GM18909 (cell line): ENCODE data around the gene SLC25A39.
A peak's percentile ranks its signal among the peaks of the same experiment; 100 is the strongest.
"Not testable (repeated sequence)": the region's sequence is repeated elsewhere in the genome, so short reads cannot be mapped to it uniquely, and the experiment has no call there.

Experiments used
- ATAC-seq: cut with Tn5 transposase; IDR thresholded peaks from one replicate; pipeline ENCODE4 v1.9.1; 2021; ENCODE audit warnings: mild to moderate bottlenecking; ENCODE audit not compliant: unreplicated experiment, poor library complexity

The SLC25A39 gene, protein sequence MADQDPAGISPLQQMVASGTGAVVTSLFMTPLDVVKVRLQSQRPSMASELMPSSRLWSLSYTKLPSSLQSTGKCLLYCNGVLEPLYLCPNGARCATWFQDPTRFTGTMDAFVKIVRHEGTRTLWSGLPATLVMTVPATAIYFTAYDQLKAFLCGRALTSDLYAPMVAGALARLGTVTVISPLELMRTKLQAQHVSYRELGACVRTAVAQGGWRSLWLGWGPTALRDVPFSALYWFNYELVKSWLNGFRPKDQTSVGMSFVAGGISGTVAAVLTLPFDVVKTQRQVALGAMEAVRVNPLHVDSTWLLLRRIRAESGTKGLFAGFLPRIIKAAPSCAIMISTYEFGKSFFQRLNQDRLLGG

DNA sequence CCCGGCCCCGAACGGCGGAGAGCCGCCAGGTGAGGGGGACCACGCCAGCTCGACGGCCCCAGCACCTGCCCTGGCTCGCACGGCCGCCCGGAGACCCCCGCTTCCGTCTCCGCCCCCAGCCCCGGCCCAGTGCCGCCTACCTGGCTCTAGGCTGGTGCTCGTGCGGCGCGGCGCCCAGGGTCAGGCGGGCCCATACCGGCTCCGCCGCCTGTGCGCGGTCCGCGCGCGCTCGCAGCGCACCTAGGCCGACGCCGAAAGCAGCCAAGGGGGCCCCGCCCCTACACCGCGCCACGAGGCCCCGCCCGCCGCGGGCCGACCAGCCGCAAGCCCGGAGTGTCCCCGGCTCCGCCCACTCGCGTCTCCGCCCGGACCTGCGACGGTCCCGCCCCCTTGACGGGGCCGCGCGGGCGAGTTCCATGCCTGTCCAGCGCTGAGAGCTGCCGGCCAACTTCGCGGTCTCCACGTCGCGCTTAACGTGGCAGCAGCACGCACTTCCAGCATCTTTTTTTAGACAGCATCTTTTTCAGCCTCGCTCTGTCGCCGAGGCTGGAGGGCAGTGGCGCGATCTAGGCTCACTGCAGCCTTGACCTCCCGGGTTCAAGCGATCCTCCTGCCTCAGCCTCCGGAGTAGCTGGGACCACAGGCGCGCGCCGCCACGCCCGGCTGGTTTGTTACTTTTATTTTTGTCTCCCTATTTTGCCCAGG is at the start of gene SLC25A39:
Gene SLC25A39, minus strand, starts transcription at position 253 of the 705 bp plus-strand sequence. CDS start 1,261 bp downstream, outside the sequence.
- peak; percentile 72 for ATAC-seq

DNA sequence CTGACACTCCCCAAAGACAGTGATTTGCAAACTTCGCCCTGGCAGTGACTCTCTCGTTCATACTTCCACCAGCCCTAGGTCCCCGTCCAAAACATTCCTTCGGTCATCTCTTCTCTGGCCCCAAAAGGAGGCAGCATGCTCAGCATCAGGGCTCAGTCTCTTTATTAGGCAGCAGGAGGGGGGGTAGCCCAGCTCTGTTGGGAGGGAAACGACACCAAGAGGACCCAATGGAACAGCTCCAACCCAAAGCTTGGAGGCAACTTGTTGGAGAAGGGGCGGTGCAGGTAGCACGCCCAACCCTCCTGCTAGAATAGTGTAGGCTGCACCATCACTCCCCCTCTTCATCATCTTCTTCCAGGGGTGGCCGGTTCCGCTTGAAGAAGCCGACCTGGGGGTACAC is 47.4 kb upstream of the SLC25A39 start:
- ATAC-seq: no peak

DNA sequence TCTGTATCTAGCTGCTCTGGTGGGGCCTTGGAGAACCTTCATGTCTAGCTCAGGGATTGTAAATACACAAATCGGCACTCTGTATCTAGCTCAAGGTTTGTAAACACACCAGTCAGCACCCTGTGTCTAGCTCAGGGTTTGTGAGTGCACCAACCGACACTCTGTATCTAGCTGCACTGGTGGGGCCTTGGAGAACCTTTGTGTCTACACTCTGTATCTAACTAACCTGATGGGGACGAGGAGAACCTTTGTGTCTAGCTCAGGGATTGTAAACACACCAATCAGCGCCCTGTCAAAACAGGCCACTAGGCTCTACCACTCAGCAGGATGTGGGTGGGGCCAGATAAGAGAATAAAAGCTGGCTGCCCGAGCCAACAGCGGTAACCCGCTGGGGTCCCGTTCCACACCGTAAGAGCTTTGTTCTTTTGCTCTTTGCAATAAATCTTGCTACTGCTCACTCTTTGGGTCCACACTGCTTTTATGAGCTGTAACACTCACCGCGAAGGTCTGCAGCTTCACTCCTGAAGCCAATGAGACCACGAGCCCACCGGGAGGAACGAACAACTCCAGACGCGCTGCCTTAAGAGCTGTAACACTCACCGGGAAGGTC is 44.9 kb upstream of the SLC25A39 start:
- ATAC-seq: not testable (repeated sequence)

DNA sequence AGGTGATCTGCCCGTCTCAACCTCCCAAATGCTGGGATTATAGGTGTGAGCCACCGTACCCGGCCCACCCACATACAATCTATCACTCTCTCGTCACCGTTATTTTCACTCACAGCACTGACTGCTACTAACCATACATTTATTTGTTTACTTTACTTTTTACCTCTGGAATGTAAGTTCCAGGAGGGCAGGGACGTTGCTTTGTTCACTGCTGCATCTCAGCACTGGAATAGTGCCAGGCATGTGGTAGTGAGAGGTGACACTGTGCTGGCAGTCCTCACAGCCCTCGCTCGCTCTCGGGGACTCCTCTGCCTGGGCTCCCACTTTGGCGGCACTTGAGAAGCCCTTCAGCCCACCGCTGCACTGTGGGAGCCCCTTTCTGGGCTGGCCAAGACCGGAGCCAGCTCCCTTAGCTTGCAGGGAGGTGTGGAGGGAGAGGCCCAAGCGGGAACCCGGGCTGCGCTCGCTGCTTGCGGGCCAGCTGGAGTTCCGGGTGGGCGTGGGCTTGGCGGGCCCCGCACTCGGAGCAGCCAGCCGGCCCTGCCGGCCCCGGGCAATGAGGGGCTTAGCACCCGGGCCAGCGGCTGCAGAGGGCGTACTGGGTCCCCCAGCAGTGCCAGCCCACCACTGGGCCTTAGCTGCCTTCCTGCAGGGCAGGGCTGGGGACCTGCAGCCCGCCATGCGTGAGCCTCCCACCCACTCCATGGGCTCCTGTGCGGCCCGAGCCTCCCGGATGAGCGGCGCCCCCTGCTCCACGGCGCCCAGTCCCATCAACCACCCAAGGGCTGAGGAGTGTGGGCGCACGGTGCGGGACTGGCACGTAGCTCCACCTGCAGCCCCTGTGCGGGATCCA is 44.0 kb upstream of the SLC25A39 start:
- ATAC-seq: not testable (repeated sequence)

DNA sequence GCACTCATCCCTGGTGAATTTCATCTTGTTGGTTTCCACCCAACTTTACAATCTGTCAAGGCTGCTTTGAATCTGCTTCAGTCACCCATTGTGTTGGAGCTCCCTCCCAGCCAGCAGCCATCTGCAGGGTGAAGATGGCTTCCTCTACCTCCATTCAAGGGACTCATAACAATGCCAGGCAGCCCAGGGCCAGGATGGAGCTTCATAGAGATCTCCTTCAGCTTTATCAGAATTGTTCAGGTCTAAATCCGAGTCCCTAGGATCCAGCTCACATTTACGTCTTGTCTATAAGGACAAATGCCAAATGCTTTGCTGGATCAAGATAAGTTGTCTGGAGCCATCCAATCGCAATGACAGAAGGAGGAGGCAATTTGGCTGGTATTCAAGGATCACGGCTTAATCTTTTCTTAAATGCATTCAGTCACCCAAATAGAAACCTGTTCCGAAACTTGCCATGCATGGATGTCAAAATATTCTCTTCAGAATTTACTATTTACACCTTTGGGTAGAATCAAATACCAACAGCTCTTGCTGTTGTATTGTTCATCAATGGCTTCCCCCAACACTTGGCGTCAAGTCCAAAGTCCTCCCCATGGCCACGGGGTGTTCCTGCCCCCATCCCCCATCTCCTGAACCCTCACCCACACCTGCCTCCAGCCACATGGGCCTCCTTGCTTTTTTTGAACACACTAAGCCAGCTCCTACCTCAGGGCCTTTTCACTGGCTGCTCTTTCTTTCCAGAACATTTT is 42.8 kb upstream of the SLC25A39 start:
- ATAC-seq: no peak

DNA sequence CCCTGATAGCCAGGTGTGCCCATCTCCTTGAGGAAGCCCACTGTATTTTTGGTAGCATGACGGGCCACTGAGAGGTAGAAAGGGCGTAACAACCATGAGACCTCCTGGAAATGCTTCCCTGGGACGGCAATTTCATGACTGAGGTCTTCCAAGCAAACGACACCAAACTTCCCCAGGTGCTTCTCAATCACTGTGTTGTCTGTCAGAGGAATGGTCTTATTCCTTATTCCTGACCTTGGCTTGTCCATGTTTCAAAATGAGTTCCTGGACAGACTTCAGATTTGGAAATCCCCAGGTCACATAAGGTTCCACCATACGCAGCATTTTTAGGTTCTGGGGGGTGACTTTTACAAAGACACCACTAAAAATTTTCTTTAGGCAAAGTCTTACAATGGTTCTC is 40.4 kb upstream of the SLC25A39 start:
- not testable (repeated sequence) for ATAC-seq

DNA sequence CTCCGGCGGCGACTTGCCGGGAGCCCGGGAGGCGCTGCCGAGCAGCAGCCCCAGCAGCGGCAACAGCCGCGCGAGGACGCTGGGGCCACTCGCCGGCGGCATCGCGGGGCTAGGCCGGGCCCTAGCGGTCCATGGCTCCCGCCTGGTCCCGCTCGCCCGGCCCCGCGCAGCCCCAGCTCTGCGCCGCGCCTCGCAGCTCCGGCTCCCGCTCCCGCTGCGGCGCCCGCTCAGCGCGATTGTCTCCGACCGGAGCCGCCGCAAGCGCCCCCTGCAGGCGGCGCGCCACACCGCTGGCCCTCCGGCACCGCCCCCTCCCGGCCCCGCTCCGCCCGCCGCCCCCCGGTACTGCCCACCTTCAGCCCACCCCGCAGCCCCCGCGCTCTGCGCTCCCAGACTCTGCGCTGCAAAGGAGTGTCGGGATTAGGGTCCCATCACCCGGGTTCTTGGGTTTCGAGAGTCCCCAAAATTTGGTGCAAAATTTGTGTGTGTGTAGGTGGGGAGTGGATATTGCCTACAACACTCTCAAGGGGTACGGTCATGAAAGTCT is 39.1 kb upstream of the SLC25A39 start, which contains the start of gene FAM171A2:
Gene FAM171A2, minus strand, starts transcription at position 241 of the 547 bp plus-strand sequence. Its CDS starts 139 bp downstream, at position 102.
- peak; percentile 54 for ATAC-seq

DNA sequence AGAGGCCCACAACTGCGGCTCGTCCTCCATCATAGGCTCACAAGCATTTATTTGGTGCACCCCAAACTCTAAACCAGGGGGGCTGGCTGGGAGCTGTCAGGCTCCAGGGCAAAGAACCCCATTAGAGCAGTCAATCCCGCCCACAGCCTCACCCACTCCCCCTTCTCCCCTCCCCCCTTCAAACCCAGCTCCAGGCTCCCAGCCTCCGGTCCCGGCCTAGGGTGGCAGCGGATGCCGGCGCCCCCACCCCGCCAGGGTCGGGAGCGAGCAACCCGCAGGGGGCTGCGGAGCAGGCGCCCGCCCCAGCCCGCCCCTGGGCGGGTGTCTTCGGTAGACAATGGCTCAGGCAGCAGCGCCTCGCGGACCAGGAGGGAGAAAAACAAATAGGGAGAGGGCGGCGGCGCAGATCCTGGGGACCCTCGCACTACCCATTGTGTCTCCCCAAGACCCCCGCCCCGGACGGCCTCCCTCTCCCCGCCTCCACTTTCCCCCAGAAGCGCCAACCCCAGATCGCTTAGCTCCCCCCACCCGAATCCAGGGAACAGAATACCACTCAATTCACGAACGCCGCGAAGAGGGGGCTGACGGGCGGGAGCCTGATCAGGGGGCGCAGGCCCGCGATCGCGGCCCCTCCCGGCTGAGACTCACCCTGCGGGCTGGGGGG is 38.5 kb upstream of the SLC25A39 start:
- no peak for ATAC-seq

DNA sequence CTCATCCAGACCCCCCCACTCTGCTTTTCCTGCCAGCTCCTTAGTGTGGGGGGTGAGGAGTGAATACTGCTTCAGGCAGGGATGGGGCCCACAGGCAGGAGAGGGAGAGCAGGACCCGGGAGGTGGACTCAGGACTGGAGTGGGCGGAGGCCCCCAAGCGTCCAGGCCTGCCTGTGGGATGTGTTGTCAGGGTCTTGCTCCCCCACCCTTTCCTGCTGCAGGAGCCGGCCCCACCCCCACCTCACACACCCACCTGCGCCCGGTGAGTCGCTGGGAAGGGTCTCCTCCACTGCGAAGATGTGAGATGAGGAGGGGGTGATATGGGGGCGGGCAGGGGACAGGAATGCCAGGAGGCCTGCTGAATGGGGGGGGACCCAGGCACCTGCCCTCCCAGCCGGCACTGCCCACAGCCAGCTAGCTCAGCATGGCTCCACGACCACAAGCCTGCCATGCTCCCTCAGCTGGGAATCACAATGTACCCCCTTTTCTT is 37.9 kb upstream of the SLC25A39 start:
- no peak for ATAC-seq

DNA sequence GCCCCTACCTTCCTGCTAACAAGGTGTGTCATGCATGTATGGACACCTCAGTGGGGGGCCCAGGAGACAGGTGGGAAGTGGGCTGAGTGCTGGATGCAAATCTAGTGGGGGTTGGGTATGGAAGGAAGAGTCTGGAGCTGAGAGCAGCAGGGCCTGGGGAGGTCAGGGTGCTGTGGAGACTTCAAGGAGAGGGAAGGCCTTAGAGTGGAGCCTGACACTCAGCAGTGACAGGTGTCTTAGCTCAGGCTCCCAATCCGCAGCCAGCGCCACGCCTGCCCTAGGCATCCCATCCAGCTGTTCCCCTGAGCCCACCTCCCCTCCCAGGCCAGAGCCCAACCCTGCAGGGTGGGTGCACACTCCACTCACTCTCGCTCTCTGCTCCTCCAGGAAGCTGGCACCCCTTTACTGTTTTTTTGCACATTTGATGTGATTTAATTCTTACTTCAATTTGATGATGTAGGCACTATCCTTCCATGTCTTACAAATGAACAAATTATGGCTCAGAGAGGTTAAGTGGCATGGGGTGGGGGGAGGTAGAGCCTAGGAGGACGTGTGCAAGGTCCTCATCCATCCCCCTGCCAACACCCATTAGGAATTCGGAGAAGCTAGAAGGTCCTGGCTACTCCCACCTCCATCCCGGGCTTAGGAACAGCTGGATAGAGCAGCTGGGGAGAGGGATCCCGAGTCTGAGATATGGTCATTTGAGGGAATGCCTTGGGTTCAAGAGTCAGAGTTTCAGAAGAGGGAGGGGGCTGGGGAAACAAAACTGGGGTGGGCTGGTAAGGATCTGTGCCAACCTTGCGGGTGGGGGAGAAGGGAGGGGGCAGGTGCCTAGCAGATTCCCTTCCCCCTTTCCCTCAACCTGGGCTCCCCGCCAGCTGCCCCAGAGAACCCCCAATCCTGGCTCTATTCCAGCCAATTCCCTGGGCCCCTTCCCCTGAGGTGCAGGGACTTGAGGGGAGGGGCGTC is 37.0 kb upstream of the SLC25A39 start:
- ATAC-seq: no peak

DNA sequence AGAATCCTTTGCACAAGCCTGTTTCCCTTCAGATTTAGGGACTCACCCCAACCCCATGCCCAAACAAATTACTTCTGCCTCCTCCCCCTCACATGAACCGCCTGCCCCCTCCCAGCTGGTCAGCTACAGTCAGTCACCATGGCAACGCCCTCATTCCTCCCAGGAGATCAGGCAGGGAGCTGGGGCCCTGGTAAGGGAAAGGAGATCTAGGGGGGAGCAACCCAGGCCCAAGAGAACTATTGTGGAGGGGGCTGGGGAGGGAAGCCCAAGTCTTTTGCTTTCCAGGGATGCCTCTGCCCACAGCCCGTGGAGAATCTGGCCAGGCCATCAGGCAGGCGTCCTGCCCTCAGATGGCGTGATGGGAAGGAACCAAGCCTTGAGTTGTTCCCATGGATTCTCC is 36.2 kb upstream of the SLC25A39 start:
- ATAC-seq: no peak

DNA sequence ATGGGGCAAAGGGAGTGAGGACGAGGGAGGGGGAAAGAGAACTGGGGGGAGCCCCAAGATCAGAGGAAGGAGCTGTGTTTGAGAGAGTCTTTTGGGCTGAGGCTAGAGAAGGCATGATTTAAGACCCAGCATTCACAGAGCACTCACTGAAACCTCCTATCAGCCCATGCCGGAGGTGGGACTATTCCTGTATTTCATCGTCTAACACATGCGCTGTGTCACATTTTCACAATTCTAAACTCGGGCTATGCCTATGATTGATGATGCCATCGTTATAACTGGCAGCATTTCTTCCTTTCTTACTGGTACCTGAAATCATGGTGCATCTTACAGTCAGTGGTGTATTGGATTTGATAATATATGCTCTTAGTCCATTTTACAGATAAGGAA is 35.5 kb upstream of the SLC25A39 start:
- no peak for ATAC-seq

DNA sequence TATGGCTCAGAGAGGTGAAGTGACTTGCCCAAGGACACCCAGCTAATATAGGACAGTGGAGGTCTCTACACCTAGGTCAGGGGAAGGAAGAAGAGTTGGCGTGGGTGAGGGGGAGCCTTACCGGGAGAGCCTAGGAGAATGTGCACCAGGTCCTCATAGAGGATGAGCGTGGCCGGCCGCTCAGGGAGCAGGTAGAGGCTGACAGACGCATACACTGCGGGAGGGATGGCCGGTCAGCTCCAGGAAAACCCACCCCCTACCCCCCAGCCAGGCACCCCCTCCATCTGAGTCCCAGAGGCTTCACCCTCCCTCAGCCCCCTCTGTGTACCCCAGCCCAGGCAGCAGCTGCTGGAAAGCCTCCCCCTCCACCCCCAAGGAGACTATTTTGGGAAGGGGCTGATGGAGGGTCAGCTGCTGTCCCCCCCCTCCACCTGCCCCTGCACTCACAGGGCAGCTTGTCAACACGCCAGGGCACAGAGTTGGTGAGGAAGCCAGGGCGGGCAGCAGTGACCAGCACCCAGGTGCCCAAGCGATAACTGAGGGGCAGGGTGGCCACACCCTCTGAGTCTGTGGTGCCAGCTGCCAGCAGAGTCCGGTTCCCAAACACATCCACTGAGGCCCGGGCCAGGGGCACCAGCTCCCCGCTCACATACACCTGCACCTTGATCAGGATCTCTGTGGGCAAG is 35.0 kb upstream of the SLC25A39 start:
- no peak for ATAC-seq

DNA sequence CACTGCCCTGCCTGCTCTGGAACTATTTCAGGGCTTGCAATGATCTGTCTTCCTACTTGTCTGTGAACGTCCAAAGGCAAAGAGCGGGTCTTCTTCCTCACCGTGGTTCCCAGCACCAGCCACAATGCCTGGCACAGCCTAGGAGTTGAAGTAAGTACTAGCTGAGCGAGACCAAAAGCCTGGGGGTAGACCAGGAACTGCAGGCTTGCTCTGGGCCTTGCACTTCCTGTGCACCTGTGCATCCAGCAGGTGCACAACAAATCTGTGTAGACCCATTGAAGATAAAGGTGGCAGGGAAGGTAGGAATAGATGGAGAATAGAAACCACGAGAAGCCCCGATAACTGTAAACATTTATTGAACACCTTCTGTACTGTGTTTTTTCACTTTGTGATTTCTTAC is 34.4 kb upstream of the SLC25A39 start:
- ATAC-seq: no peak

DNA sequence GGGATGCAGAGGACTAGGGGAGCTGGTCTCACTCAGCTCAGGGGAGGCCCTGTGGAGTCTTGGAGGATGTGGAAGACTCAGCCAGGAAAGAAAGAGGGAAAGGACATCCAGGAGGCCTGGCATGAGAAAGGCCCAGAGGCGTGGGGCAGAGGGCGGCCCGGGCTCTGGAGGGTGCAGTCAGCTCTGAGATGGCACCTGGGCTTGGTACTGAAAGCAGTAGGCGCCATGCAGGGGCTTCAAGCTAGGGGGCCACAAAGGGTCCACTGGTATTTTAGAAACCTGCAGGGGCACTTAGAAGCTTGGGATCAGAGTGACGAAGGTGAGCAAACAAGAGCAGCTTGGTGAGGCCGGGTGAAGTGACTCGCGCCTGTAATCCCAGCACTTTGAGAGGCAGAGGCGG is 33.4 kb upstream of the SLC25A39 start:
- no peak for ATAC-seq

DNA sequence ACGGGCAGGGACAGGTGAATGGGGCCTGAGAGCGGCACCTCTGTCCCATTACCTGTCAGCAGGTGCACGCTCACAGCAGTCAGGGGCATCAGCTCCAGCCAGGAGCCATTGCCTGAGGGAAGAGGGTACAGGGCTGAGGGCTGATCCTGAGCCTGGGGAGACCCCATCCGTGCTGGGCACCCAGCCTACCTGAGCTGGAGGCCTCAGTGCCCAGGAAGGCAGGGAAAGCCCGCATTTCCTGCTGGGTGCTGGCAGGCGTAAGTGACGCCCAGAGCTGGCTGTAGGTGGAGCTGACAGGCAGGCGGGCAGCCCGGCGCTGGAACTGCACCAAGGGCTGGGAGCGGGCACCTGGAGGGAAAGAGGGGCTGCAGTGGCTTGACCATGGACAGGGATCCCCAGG is 31.6 kb upstream of the SLC25A39 start:
- no peak for ATAC-seq

DNA sequence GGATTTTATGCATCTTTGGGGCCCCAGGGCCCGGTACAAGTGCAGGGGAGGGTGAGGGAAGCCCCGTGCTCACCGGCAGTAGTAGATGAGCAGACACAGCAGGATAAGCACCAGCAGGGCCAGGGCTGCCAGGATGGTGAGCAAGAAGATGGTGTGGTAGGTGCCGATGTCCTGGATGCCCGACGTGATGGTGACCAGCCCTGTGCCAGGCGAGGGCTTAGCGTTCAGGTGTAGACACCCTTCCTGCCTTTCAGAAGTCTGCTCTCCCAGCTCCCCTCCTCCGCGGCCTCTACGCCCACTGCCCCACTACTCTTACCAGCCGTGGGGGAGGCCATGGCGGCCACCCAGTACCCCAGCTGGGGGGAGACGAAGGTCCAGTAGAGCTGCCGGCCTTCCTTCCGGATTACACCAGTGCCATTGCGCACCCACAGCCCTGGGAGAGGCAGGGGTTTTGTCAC is 31.0 kb upstream of the SLC25A39 start:
- no peak for ATAC-seq
